Esophagus squamous epithelium (tissue), 5 donors: ENCODE data around the gene CEP170. TPM values are rescaled to one million over a fixed set of nuclear protein-coding genes. Genes with fewer than 3 reads are reported as not detected.

Experiments used
- DNase-seq: peaks from one replicate; lab custom pipeline; 2025; lab: John Stamatoyannopoulos, UW
- H3K27ac ChIP-seq, 4 donors: fragments of 200-600 bp; sonication (generic); one replicate each; pipeline ENCODE4 v1.5.1; 2016 to 2019; ENCODE audit warnings: mild to moderate bottlenecking in 1 of 4
- H3K27me3 ChIP-seq, 4 donors: fragments of 200-600 bp; sonication (generic); 1 replicate in 3 of 4; 2 replicates in 1 of 4; pipeline versions ENCODE4 v1.5.1 to v1.6.0; 2017 to 2021; ENCODE audit warnings: antibody characterized with exemption in 1 of 4
- H3K36me3 ChIP-seq, 3 donors: fragments of 200-600 bp; sonication (generic); one replicate each; pipeline ENCODE4 v1.5.1; 2016 to 2019
- H3K4me1 ChIP-seq, 3 donors: fragments of 200-600 bp; sonication (generic); one replicate each; pipeline ENCODE4 v1.5.1; 2017 to 2019
- H3K4me3 ChIP-seq, 4 donors: fragments of 200-600 bp; sonication (generic); 1 replicate in 3 of 4; 2 replicates in 1 of 4; pipeline ENCODE4 v1.5.1; 2016 to 2019; ENCODE audit warnings: mild to moderate bottlenecking in 2 of 4, moderate library complexity in 1 of 4
- H3K9me3 ChIP-seq, 3 donors: fragments of 200-600 bp; sonication (generic); one replicate each; pipeline ENCODE4 v1.5.1; 2016 to 2019
- CTCF ChIP-seq, 6 experiments: fragments of 450-650 bp in 4 of 6; fragments of 200-600 bp in 2 of 6; sonication (generic) in 2 of 6; IDR thresholded peaks; one replicate each; pipeline ENCODE4 v1.5.1; 2016 to 2019; ENCODE audit warnings: antibody characterized with exemption in 6 of 6, mild to moderate bottlenecking in 4 of 6, moderate library complexity in 4 of 6
- POLR2A ChIP-seq, 4 donors: fragments of 450-650 bp; IDR thresholded peaks; one replicate each; pipeline ENCODE4 v1.6.1; 2017; ENCODE audit warnings: antibody characterized with exemption in 4 of 4, mild to moderate bottlenecking in 4 of 4, moderate library complexity in 3 of 4
- WGBS, 2 donors: methylation state at CpG; one replicate each; pipeline ENCODE4 v1.1.5; 2018; 5-methylcytosine and 5-hydroxymethylcytosine counted together
- intact Hi-C: fragments of 100-400 bp; cut with DNase I; formaldehyde crosslinking; loops from one replicate; pipeline ENCODE4 v1.15.0; 2022
- total RNA-seq, 4 donors: library from RNA; depleted of rRNA; stranded (reverse); fragments of >200 nt; gene quantifications; one replicate each; pipeline ENCODE4 v1.1.0, GENCODE V29; 2016
- donor health status: DM: yes; HTN: yes; CAD: no.

CEP170 gene
- 10 to 100 TPM; 10.4 to 19.5 (median 11.4) TPM for total RNA-seq

DNA sequence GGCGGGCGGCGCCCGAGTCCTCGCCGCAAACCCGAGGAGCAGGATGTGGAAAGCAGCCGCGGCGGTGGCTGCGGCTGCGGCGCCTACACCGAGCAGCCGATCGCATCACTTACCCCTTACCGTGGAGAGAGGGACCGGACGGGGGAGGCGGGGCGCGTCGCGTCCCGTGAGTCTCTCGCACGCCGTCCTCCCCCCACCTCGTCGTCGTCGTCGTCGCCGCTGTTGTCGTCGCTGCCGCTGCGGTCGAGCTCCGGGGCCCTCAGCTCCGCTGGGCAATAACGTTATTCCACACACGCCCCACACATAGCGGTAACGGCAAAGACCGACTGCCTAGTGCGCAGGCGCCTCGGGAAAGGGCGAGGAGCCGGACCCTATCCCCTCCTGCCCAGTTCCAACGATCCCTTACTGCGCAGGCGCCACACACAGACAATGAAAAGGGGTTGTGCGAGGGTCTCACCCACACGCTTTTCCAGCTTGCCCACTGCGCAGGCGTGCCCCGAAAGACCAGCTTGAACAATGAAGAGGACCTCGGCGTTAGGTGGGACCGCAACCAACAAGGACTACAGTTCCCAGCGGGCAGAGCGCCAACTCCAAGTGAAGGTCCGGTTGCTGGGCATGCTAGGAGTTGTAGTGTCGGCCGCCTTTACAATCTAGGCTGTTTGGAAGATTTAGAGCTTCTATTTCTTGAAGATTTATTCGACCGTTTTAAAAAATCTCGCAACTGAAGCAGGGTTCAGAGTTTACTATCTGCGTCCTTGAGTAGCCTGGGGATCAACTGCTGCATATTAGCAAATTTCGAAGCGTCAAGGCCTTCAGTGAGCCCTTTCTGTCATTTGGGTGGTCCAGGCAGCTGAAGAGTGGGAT lies at the start of gene CEP170:
CEP170 (minus strand) TSS at position 355 of the 864 bp plus-strand sequence. CDS start 30,001 bp downstream, outside the sequence.
- peak in 2 of 4 donors; percentile 78 to 80 for TF ChIP-seq POLR2A (IDR thresholded peaks at IDR 0.05)
- no peak for TF ChIP-seq CTCF (IDR thresholded peaks at IDR 0.05)
- Histone ChIP-seq H3K36me3 (no peaks in the 10 kb centered on the region), H3K4me3 (peak within 1 kb of the TSS; percentile 79 to 90 (median 87)), H3K27ac (peak within 1 kb of the TSS; percentile 95 to 98 (median 96)), H3K27me3 (no peaks in the 10 kb centered on the region), H3K9me3 (no peaks in the 10 kb centered on the region), H3K4me1 (peaks cover 6 to 69% (median 8%) of the 10 kb centered on the region in 3 donors)
- WGBS, 2 donors, result 0% methylated on average over 24 to 33 of the region's 74 CpGs
- intact Hi-C loops, result no loop called here
- peak; percentile 57 for DNase-seq

- H3K27ac ChIP-seq, result no peak overlapping the region
- H3K27me3 ChIP-seq, result no peaks in the 10 kb centered on the region
- DNase-seq, result no peak
- intact Hi-C loops, result no loop called here
- H3K4me1 ChIP-seq, result no peaks in the 10 kb centered on the region
- H3K36me3 ChIP-seq, result peaks cover 0 to 67% (median 0%) of the 10 kb centered on the region in 3 donors
- WGBS, 2 donors, result 75 to 93% methylated on average over 2 of the region's 2 CpGs
- H3K4me3 ChIP-seq, result no peak overlapping the region
- H3K9me3 ChIP-seq, result peaks cover 0 to 9% (median 0%) of the 10 kb centered on the region in 3 donors
- TF ChIP-seq CTCF (IDR thresholded peaks at IDR 0.05), result no peak
- TF ChIP-seq POLR2A (IDR thresholded peaks at IDR 0.05), result no peak
Observed at GRCh38 chr1:243301059-243301458, 46.0 kb upstream of the CEP170 start.

DNA sequence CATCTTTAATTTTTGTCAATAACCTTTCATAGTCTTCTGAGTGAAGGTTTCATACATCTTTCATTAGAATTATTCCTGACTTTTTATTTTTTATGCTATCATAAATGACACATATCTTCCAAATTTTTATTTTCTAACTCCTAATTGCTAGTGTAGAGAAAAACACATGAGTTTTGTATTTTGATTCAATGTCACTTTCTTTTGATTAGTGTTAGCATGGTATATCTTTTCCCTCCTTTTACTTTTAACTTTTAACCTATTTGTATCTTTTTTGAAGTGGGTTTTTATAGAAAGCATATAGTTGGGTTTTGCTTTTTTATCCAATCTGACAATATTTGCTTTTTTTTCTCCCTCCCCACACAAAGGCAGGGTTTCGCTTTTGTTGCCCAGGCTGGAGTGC lies 44.0 kb upstream of the CEP170 start:
- Histone ChIP-seq H3K27ac (no peak overlapping the region), H3K36me3 (peaks cover 0 to 73% (median 0%) of the 10 kb centered on the region in 3 donors), H3K4me1 (peaks cover 0 to 7% (median 0%) of the 10 kb centered on the region in 3 donors), H3K4me3 (no peak overlapping the region), H3K27me3 (no peaks in the 10 kb centered on the region), H3K9me3 (peaks cover 0 to 9% (median 0%) of the 10 kb centered on the region in 3 donors)
- no peak for TF ChIP-seq CTCF (IDR thresholded peaks at IDR 0.05)
- no peak for TF ChIP-seq POLR2A (IDR thresholded peaks at IDR 0.05)
- intact Hi-C loops, result no loop called here
- 100% methylated on average over 1 of the region's 1 CpG for WGBS, 2 donors
- DNase-seq, result no peak

- peaks cover 0 to 7% (median 0%) of the 10 kb centered on the region in 3 donors for H3K4me1 ChIP-seq
- peaks cover 0 to 87% (median 6%) of the 10 kb centered on the region in 3 donors for H3K36me3 ChIP-seq
- 27 to 57% methylated on average over 3 of the region's 3 CpGs for WGBS, 2 donors
- no peak for TF ChIP-seq CTCF (IDR thresholded peaks at IDR 0.05)
- no peak for TF ChIP-seq POLR2A (IDR thresholded peaks at IDR 0.05)
- intact Hi-C loops, result no loop called here
- no peak overlapping the region for H3K4me3 ChIP-seq
- DNase-seq, result no peak
- no peaks in the 10 kb centered on the region for H3K9me3 ChIP-seq
- H3K27ac ChIP-seq, result no peak overlapping the region
- no peaks in the 10 kb centered on the region for H3K27me3 ChIP-seq
Observed at GRCh38 chr1:243294723-243295121, 39.6 kb upstream of the CEP170 start.
